Measurements from ENCODE around the gene PIGV.

Gene PIGV

GRCh38 chr1:26772687-26773086 lies 15.1 kb upstream of the PIGV start:
- DNase-seq (ENCODE audit: extremely low read depth, low read depth) = peak; percentile 86
- no peak for TF ChIP-seq CTCF (IDR thresholded peaks at IDR 0.05; ENCODE audit: low read depth, low read length)

GRCh38 chr1:26774462-26774861 lies 13.3 kb upstream of the PIGV start:
- TF ChIP-seq CTCF (IDR thresholded peaks at IDR 0.05; ENCODE audit: low read depth, low read length) = no peak
- DNase-seq (ENCODE audit: extremely low read depth, low read depth) = no peak

- TF ChIP-seq CTCF (IDR thresholded peaks at IDR 0.05; ENCODE audit: low read depth, low read length) = no peak
- DNase-seq (ENCODE audit: extremely low read depth, low read depth) = no peak
Observed at GRCh38 chr1:26775666-26776065, 12.1 kb upstream of the PIGV start.

- no peak for DNase-seq (ENCODE audit: extremely low read depth, low read depth)
Observed at GRCh38 chr1:26779098-26779668, 8.6 kb upstream of the PIGV start.

DNA sequence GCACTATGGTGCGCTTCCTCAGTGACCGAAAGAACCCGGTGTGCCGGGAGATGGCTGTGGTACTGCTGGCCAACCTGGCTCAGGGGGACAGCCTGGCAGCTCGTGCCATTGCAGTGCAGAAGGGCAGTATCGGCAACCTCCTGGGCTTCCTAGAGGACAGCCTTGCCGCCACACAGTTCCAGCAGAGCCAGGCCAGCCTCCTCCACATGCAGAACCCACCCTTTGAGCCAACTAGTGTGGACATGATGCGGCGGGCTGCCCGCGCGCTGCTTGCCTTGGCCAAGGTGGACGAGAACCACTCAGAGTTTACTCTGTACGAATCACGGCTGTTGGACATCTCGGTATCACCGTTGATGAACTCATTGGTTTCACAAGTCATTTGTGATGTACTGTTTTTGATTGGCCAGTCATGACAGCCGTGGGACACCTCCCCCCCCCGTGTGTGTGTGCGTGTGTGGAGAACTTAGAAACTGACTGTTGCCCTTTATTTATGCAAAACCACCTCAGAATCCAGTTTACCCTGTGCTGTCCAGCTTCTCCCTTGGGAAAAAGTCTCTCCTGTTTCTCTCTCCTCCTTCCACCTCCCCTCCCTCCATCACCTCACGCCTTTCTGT lies 7.3 kb upstream of the PIGV start:
- no peak for TF ChIP-seq CTCF (IDR thresholded peaks at IDR 0.05; ENCODE audit: low read depth, low read length)
- no peak for DNase-seq (ENCODE audit: extremely low read depth, low read depth)

More at GRCh38 chr1:26779098-26779668, 8.6 kb upstream of the PIGV start:
- no peak for TF ChIP-seq CTCF (IDR thresholded peaks at IDR 0.05; ENCODE audit: low read depth, low read length)

- DNase-seq (ENCODE audit: extremely low read depth, low read depth) = no peak
- TF ChIP-seq CTCF (IDR thresholded peaks at IDR 0.05; ENCODE audit: low read depth, low read length) = no peak
Observed at GRCh38 chr1:26781206-26781825, 6.4 kb upstream of the PIGV start.

GRCh38 chr1:26782521-26783212 lies 5.1 kb upstream of the PIGV start:
- no peak for TF ChIP-seq CTCF (IDR thresholded peaks at IDR 0.05; ENCODE audit: low read depth, low read length)
- no peak for DNase-seq (ENCODE audit: extremely low read depth, low read depth)
